HG03520 (cell line): ENCODE data around the gene SVIL.
"Not testable (repeated sequence)": the region's sequence is repeated elsewhere in the genome, so short reads cannot be mapped to it uniquely, and the experiment has no call there.

Experiments
- ATAC-seq: cut with Tn5 transposase; IDR thresholded peaks from one replicate; pipeline ENCODE4 v1.9.1; 2021; ENCODE audit warnings: mild to moderate bottlenecking, moderate library complexity; ENCODE audit not compliant: unreplicated experiment

SVIL gene

DNA sequence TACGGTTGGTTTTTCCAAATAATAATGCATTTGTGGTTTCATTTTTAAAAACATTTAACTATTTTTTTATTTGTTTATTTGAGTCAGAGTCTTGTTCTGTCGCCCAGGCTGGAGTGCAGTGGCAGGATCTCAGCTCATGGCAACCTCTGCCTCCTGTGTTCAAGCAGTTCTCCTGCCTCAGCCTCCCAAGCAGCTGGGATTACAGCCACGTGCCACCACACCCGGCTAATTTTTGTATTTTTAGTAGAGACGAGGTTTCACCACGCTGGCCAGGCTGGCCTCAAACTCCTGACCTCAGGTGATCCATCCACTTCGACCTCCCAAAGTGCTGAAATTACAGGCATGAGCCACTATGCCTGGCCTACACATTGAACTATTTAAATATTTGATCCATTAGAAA is 28.1 kb downstream of the SVIL start:
- not testable (repeated sequence) for ATAC-seq

DNA sequence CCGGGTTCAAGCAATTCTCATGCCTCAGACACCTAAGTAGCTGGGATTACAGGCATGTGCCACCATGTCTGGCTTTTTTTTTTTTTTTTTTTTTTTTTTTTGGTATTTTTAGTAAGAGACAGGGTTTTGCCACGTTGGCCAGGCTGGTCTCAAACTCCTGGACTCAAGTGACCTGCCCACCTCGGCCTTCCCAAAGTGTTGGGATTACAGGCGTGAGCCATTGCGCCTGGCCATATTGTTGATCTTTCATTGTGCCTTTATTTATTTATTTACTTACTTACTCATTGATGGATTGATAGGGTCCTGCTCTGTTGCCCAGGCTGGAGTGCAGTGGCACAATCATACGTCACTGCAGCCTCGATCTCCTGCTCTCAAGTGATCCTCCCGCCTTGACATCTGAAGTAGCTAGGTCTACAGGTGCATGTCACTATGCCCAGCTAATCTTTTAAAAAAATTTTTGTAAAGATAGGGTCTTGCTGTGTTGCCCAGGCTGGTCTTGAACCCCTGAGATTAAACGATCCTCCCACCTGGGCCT is 30.4 kb downstream of the SVIL start:
- no peak for ATAC-seq

DNA sequence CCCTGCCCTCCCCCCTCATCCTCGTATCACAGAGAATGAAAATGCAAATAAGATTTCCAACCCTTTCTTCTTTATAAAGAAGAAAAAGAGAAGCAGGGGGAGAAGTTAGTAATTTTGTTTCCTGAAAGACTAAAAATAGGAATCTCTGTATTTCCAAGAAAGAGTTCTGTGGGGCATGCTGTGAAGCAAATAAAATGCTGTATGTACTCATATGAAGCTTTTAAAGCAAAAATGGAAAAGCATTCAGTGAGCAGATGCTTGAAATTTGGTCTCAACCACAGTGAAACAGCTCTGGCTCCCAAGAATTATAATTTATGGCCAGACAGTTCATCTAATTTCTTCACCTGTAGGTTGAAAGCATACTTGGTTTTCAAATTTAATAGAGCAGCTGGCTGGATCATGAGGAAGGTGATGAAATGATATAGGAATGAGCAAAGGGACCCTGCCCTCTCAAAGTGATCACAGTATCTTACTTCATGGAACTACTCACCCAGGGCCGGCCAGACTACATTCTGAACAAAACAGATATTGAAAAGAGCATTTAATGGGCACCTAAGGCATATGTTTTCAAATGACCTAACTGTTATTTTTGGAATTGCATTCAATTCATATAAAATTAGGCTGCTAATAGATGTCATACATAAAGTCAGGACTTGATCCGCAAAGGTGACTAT is 31.4 kb downstream of the SVIL start:
- no peak for ATAC-seq

DNA sequence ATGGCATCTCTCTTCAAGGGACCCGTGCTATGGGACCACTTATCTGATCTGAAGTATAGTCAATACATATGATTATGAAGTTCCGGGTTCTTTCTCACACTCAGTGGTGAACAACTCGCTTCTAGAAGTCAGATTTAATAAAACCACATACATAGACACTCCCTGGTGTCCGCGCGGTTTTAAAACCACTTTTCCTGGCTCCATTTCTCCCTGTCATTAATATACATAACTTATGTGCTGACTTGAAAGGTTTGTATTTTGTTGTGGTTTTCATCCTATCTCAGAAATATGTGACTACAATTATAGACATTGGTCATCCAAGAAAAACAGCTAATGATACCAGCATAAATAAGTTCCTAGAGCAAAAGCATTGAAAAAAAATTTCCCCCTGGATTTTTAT is 34.0 kb downstream of the SVIL start:
- no peak for ATAC-seq

DNA sequence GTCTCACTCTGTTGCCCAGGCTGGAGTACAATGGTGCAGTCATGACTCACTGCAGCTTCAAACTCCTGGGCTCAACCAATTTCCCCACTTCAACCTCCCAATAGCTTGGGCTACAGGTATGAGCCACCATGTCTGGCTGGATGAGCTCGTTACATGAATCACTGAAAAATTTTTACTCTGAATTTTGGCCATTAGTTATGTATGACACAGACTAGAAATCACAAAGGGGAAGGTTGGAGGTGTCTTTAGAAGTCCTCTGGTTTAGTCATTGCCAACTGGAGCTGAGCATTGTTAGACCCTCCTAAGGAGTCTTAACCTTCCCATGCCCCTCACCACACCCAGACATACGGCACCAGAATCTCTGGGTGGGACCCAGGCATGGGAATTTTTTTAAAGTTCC is 34.7 kb downstream of the SVIL start:
- ATAC-seq, result no peak

DNA sequence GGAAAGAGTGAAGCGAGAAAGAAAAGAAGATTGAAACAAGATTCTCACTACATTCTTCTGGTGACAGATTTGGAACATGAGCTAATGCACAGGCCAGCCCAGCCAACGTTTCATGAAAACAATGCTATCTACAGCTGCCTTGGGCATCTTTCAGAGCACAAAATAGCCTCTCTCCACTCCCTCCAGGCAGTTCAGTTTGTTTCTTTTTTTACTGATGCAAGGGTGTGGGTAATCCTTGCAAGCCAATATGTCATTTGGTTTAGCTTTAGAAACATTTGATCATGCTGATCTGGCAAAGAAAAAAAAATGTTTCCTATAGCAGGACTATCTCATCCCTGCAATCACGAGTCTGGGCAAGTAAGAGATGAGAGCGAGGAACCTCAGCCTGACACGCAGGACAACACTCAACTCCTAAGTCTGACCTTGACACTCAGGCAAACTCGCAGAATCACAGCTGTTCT is 35.9 kb downstream of the SVIL start:
- no peak for ATAC-seq

DNA sequence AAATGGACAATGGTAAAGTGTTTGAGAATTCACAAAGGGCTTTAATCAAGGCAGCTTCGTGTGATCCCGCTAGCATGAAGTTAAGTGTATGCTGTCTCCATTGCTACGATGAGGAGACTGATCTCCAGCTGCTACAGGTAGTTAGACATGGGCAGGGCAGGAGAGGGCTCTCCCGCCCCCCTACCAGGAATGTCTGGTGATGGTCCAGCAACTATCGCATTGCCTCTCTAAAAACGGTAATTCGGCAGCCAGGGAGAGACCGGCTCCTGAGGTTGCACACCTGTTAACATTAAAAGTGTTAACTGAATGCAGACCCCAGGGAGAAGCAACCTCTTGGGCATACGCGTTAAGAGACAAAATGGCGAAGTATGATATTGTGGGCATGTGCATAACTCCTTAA is 37.9 kb downstream of the SVIL start:
- no peak for ATAC-seq

DNA sequence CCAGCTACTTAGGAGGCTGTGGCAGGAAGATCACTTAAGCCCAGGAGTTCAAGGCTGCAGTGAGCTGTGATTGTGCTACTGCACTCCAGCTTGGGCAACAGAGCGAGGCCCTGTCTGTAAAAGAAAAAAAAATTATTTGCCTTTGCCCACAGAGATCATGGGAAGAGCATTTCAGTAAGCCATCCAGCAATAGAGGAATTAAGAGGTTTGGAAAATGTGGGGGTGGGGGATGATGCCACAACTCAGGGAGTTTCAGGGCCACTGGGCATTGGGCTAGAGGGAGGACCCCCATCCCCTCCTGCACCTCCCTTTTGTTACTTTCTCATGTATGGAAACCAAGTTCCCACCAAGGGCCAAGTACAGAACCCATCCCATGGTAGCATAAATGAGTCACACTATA is 38.4 kb downstream of the SVIL start:
- ATAC-seq, result no peak

DNA sequence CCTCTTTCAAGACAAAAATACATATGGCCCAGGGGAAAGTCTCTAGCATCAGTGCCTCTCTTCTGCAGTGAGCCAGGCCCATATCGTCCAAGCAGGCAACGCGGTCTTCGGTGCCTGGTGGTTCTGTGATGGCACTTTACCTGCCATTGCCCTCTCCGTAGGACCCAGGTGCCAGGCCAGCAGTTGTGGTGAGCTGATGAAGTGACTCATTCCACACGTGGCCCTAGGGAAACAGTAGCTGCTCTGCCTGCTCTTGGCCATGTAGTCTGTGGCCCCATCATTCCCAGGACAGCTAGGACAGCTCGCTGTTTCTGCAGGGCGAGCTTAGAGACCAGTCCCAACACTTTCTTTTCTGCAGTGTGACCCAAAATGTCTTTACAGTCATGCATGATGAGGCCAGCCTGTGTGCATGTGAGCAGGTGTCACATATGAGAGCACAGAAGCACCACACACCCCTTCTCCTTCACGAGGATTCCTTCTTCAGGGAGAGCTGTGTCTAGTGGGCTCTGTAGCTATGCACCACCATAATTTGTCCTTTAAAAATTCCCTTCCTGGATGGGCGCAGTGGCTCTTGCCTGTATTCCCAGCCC is 39.0 kb downstream of the SVIL start:
- ATAC-seq, result no peak

DNA sequence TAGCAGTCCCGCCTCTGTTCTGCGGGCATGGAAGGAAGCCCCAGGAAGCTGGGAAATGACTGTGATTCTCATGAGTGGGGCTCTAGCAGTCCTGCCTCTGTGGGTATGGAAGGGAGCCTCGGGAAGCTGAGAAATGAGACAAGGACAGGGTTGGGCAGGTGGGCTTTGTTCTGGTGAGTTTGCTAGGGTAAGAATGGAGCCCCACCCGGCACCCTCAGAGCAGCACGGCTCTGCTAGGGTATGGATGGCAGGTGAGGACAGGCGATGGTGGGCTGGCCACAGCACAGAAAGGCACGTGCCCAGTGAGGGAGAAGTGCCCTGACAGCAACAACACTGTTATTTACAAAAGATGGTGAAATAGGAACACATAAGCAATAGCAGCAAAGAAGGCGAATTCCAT is 39.6 kb downstream of the SVIL start:
- ATAC-seq, result no peak

DNA sequence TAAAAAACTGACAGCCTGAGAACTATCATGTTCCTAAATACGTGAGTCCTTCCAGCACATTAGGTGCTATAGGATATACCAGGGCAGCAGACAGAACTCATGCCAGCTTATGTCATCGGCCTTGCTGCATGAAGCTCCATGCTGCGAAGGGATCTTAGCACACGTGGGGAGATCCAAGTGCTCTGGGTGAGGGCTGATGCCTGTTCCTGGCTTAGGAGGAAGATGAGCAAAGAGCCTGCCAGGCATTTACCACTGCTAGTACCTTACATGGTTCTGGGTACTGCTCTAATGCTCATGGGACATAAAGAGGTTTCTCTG is 43.2 kb downstream of the SVIL start:
- ATAC-seq, result no peak

DNA sequence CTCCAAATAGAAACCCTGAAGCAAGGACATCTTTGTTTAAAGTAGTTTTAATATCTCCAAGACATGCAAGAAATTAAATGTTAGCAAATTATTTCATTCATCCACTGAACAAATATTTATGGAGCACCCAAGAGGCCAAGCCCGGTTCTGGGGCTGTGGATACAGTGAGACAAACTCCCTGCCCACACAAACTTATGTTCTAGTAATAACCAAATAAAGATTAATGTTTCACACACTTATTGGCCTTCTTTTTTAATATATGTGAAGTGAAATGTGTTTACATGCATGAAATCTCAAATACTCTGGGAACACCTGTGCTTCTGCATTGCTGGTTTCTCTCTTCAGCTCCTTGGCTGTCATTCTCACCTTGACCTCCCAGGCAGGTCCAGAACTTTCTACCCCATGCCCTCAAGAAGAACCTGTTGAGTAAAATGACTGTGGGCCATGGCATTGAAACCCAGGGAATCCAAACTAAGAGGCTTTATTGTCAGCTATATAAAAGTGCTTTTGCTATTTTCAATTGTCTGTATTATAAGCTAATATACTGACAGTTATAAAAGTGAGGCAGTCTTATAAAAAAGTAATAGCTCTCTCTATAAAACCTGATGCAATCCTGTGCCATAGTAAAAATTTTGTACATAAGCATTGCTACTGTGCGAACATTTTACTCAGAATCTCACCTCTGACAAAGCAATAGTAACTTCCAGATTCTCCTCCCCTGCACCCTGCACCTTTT is 43.7 kb downstream of the SVIL start:
- ATAC-seq, result no peak

DNA sequence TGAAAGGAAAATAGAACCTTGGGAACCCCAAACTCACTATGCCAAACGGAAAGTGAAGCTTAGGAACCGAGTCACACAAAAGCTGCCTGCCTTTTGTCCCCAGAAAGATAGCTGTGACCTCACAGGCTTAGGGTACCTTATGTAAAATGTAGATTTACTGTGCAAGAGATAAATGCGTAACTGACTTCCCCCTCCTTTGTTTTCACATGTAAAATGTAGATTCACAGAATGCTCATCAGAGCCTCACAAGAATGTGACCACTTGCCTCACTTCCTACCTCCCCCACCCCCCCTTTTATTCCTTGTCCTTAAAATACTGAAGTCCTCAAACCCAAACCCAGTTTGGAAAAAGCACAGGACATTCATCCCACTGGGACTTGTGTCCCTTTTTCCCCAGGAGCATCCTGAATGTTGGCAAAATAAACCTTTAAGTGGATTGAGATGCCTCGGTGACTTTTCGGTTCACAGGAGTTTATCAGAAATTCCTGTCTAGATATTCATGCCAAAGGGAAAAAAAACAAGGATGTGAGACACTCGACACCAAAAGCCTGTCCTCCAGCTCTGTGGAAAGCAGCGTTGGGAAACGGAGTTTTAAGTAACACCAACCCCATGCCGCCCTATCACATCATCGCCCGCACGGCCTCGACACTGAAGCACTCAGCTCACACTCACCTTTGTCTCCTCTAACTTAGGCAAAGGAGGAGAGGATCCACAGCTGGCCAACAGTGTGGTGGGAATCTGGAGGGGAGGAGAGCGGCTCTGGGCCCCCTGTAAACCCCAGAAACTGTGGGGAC is 45.9 kb downstream of the SVIL start:
- ATAC-seq, result no peak

DNA sequence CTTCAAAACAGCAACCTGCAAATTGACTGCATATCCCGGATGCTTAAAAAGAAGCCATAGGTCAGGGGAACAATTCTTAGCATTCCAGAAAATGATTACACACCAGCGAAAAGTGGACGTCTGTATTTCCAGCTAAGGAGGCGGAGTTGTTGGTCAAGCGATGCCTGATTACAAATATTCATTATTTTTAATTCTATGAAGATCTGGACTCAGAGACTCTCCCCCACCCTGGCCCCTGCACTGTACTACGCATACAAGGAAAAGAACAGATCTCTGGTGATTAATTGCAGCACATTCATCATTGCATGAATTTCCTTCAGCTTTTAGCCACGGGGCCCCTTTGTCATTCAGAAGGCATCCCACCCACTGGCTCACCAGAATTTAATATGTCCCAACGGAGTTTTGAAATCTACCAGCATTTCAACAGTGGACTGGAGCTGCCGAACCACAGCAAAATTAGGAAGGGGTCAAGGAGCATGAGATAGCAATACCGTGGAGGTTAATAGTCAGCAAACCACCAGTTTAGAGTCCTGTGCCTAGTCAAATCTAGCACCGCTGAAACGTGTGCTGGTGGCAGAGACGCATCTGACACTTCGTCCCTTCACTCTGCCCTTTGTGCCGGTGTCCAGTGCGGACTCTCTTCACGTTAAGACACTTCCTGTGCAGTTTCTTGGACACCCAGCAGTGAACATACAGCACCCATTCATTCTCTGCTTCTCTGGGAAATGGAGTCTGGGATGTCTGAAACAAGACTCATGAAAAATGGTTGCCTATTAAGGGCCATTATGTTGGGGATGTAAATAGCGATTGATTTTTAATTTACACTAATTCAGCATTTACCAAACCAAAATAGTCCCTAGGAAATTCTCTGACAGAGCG is 46.8 kb downstream of the SVIL start:
- ATAC-seq, result not testable (repeated sequence)

DNA sequence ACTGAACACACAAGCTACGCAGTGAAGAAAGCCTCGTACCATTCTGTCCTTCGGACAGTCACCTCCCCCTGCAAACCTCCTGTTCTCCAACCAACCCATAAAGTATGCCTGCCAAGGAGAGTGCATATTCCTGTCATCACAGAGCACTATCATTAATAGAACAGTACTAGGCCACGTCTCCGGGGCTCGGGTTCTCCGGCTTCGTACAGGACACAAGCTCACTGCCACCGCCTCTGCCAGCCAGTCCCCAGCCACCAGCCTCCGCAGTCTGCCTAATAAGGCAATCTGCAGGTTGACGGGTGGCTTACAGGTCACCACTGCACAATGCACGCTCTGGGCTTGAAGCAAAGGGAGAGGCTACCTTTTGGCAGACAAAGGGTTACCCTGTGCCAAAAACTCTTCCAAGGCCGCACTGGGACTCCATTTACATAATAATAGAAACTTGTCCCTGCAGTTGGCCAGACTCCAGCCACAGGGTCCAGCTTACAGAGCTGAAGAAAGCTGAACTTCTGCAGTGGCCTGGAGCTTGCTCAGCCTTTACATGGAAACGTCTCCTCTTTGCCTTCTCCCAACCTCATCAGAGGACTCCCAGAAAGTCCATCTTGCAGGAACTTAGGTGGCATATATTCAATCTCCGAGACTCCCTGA is 47.5 kb downstream of the SVIL start:
- not testable (repeated sequence) for ATAC-seq

DNA sequence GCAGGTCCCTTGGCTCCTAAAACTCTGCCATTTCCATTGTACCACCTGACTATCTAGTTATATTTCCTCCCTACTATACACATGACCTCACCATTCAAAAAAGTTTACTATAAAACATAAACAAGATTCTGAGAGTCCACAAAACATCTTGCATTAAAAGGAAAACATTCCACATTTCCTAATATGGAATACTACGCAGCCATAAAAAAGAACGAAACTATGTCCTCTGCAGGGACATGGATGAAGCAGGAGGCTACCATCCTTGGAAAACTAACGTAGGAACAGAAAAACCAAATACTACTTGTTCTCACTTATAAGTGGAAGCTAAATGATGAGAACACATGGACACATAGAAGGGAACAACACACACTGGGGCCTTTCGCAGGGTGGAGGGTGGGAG is 48.3 kb downstream of the SVIL start:
- no peak for ATAC-seq

DNA sequence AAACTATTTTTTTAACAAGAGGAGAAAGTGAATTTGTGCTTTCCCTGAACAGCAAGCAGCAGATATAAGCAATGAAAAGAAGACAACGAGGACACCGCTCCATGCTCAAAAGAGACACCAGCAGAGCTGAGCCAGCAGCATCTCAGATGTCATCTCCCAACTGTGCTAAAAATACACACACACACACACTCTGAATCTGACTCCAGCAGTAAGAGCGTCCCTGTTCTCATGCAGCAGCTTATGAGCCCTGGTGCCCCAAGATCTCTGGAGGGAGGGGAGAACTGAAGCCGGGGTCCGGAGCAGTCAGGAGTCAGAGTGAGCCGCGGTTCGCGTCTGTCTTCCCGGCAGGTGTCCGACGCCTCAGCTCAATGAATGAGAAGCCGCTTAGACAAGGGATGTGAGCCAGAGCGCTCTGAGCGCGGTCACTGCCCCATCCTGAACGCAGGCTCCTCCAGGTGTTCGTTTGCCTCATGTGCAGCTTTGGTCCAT is 49.2 kb downstream of the SVIL start:
- no peak for ATAC-seq

DNA sequence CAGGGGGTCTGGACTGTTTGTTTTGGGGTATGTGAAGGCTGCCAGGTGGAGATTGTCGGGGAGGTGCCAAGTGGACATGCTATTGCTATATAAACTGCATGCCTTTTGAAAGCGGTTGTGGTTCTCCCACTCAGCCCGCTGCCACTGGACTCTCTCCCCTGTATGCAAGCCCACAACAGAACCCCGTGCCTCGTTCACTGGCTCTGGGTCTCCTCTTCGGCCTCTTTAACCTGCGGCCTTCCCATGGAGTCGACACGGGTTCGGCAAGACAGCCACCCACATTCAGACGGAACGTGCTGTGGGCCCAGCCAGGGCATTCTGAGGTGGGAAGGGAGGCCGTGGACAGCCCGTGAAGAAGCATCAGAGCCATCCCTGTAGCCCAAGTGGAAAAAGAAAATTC is 50.3 kb downstream of the SVIL start:
- no peak for ATAC-seq

DNA sequence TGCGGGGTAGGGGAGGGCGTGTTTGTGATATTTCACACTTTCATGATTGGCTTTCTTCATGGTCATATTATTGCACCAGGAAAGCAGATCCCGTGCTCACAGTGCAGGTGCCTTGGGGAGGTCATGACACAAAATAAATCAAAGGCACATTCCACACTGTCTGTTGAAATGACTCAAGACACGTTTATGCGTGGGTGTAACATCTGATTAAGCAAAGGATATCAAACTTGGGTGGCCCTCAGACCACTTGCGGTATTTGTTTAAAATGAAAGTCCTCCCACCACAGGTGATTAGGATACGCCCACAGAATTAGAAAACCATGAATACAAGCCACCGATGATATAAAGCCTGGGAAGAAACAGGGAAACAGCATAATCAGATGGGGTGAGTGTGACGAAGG is 51.1 kb downstream of the SVIL start:
- no peak for ATAC-seq

DNA sequence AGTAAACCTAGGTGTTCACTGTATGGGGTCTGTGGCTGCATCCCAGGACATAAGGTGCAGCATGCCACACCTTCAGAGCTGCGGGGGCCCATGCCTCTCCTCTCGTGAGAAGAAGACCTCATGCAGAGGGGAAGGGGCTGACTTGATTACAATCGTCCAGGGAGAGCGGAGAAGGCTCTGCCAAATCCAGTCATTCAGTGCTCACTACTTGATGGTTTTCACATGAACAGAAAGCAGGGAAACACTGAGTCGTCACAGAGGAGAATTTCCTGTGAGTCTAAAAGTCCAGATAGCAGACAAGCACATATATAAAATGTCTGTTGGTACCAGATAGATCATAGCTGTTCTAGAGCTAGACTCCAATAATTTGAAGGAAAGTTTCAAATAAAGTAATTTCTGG is 52.0 kb downstream of the SVIL start:
- not testable (repeated sequence) for ATAC-seq
